Stimulated activated effector memory CD8-positive, alpha-beta T cell treated with anti-CD3 and anti-CD28 coated beads, Interleukin-12 subunit alpha, Interleukin-12 subunit beta, amount 100 ng/mL, for 72 hours (primary cell): ENCODE measurements around the gene SARDH.
"Not testable (repeated sequence)": the region's sequence is repeated elsewhere in the genome, so short reads cannot be mapped to it uniquely, and the experiment has no call there.

Experiments
- ATAC-seq: fragments of 150-1000 bp; cut with Tn5 transposase; 2 replicates; pipeline ENCODE4 v1.10.0; 2021
- DNase-seq, 2 donors: peaks; one replicate each; pipeline ENCODE4 v3.0.0; 2021 to 2022; ENCODE audit warnings: low spot score in 2 of 2
- H3K27ac Mint-ChIP-seq: one replicate; pipeline ENCODE4 v1.8.0; 2022; ENCODE audit warnings: mild to moderate bottlenecking, mixed read lengths
- H3K36me3 Mint-ChIP-seq: one replicate; pipeline ENCODE4 v1.8.0; 2022; ENCODE audit warnings: mild to moderate bottlenecking, mixed read lengths
- H3K4me1 Mint-ChIP-seq: one replicate; pipeline ENCODE4 v1.8.0; 2022; ENCODE audit warnings: mixed read lengths
- H3K4me3 Mint-ChIP-seq: one replicate; pipeline ENCODE4 v1.8.0; 2022; ENCODE audit warnings: mild to moderate bottlenecking, mixed read lengths
- H3K9me3 Mint-ChIP-seq: one replicate; pipeline ENCODE4 v1.8.0; 2022; ENCODE audit warnings: mixed read lengths

SARDH gene

DNA sequence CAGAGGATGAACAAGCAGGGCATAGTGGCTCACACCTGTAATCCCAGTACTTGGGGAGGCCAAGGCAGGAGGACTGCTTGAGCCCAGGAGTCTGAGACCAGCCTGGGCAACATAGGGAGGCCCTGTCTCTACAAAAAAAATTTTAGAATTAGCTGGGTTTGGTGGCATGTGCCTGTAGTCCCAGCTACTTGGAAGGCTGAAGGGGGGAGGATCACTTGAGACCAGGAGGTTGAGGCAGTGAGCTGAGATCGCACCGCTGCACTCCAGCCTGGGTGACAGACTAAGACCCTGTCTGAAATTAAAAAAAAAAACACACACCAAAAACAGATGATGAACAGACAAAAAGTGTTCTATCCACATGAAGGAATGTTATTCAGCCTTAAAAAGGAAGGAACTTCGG is 62.4 kb downstream of the SARDH start:
- H3K9me3 Mint-ChIP-seq, H3K27ac Mint-ChIP-seq, H3K4me3 Mint-ChIP-seq, ATAC-seq, DNase-seq, H3K36me3 Mint-ChIP-seq: not testable (repeated sequence)
- H3K4me1 Mint-ChIP-seq: peaks cover 30% of the 10 kb centered on the region

DNA sequence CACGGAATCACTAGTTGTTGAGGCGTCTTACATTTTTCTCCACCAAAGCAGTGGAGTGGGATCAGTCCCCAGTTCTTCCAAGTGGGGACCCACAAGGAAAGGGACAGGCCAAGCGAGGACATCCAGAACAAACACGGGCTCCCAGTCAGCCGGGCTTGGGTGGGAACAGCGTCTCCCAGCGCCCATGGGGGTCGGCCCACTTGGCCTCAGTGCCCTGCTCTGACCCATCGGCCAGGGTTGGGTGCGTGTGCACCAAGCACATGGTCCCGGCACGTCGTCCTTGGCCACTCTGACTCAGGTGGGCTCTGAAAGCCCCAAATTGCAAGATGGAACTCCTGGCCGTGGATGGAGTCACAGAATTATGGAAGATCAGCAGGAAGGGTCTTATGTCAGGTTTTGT is 64.1 kb downstream of the SARDH start:
- Mint-ChIP-seq H3K4me3 (no peak overlapping the region), H3K27ac (no peak overlapping the region), H3K9me3 (no peaks in the 10 kb centered on the region), H3K36me3 (no peaks in the 10 kb centered on the region), H3K4me1 (peaks cover 30% of the 10 kb centered on the region)
- DNase-seq (no peak), ATAC-seq (no peak)

DNA sequence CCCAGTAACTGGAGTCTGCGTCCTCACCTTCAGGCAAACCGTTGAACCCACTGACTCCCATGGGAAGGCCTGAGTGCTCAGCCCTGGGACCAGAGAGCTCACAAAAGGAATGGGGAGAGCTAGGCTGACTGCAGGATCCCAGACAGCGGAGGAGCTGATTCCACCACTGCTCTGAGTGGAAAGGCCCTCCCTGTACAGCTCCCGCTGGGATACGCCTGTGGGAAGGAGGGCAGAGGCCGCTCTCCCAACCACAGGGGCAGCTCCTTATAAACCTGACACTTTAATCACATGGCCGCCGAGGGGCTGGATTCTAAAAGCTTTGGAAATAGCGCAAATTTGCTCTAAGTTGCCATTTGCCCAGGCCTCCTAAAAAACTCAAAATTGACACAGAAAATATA is 64.9 kb downstream of the SARDH start:
- no peaks in the 10 kb centered on the region for H3K9me3 Mint-ChIP-seq

DNA sequence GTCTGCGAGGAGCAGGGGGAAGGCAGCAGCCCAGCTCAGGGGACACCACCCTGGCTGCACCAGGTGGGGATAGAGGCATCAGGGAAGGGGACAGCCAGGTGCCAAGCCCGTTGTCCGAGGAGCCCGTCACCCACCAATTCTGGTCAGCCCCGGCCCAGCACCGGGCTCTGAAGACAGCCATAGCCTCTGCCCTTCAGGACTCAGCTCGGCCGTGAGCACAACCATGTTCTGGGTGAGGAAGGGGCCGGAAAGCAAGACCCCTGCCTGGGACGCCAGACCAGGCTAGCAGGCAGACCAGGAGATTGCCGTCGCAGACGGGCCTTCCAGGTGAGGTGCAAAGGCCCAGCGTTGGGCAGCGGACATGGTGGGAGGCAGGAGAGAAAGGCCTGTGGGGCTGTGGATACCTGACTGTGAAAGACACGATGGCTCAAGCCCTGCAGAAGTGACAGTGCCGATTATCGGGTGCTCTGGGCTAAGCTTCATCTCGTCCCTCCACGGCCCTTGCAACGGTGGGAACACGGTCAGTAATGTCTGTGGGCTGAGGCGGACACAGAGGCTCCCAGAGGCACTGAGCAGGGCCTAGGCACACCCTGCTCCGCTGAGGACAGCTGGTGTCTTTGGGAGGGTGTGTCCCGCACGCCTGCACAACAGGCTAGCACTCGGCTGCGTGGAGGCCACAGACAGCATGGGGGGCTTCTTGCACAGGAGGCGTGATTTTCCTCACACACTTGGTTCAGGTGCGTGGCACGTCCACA is 65.5 kb downstream of the SARDH start:
- Mint-ChIP-seq H3K27ac (no peak overlapping the region), H3K36me3 (no peaks in the 10 kb centered on the region)
- no peak for ATAC-seq

More for the DNA sequence above, 64.9 kb downstream of the SARDH start:
- H3K4me3 Mint-ChIP-seq: no peak overlapping the region
- DNase-seq (no peak), ATAC-seq (no peak)
- H3K4me1 Mint-ChIP-seq: peaks cover 22% of the 10 kb centered on the region
- H3K27ac Mint-ChIP-seq: no peak overlapping the region
- H3K36me3 Mint-ChIP-seq: no peaks in the 10 kb centered on the region

DNA sequence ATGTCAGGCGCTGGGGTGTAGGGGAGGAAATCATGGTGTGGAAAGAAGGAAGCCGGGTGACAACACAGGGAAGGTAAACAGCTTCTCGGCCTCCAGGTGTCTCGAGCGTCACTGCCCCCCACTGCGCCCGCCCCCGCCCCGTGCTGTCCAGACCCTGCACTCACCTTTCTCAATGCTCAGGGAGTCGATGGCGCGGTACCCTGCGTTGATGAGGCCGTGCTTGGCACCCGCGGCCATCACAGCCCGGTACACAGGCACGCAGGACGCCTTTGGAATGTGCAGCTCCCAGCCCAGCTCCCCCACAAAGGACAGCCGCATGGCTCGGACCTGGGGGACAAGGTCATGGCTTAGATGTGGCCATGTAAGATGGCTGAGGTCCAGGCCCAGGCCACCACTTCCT is 66.8 kb downstream of the SARDH start:
- Mint-ChIP-seq H3K27ac (no peak overlapping the region), H3K4me1 (peaks cover 7% of the 10 kb centered on the region), H3K36me3 (no peaks in the 10 kb centered on the region), H3K4me3 (no peak overlapping the region), H3K9me3 (no peaks in the 10 kb centered on the region)
- ATAC-seq: no peak
- DNase-seq: no peak

More for the DNA sequence above, 65.5 kb downstream of the SARDH start:
- H3K4me3 Mint-ChIP-seq: no peak overlapping the region
- no peak for DNase-seq
- H3K9me3 Mint-ChIP-seq: no peaks in the 10 kb centered on the region
- peaks cover 20% of the 10 kb centered on the region for H3K4me1 Mint-ChIP-seq

DNA sequence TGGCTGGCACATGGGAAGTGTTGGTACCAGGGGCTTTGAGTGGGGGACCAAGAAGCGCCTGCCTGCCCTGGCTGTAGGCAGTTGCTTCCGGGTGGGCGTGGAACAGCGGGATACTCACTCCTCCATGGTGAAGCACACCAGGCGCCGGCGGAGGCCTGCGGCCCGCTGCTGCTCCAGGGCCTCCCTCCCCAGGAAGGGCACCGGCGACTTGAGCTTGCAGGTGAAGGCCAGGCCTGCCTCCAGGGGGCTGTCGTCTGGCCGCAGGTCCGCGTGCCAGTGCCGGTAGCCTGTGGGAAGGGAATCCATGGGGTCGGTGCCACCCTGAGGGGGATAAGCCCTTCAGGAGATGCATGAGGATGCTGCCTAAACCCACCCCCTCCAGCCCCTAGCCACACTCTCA is 67.7 kb downstream of the SARDH start:
- no peak for DNase-seq
- H3K36me3 Mint-ChIP-seq: no peaks in the 10 kb centered on the region
- no peak overlapping the region for H3K27ac Mint-ChIP-seq
- no peaks in the 10 kb centered on the region for H3K4me1 Mint-ChIP-seq
- H3K9me3 Mint-ChIP-seq: no peaks in the 10 kb centered on the region
- ATAC-seq: no peak
- H3K4me3 Mint-ChIP-seq: no peak overlapping the region

DNA sequence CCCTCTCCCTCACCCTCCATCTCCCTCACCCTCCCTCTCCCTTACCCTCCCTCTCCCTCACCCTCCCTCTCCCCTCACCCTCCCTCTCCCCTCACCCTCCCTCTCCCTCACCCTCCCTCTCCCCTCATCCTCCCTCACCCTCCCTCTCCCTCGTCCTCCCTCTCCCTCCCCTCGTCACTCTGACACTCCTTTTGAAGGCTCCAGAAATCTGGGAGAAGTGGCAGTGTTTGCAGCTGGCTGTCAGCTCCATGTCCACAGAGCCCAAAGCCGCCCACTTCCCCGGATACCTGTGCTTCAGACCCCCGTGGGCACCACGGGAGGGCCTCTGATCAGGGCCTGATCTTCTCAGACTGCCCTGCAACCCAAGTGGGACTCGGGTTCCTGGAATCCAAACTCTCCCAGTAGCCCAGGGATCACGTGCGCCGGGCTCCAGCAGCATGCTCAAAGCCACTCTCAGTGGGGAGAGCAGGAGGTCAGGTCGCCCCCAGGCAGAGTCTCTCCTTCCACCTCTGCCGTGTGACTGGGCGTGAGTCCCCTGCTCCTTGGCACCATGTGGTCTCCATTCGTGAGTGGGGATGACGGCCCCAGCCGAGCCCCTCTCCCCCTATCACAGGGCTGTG is 68.9 kb downstream of the SARDH start:
- Mint-ChIP-seq H3K36me3 (no peaks in the 10 kb centered on the region), H3K4me3 (no peak overlapping the region), H3K4me1 (no peaks in the 10 kb centered on the region), H3K27ac (peak overlapping the region; percentile 34), H3K9me3 (no peaks in the 10 kb centered on the region)
- DNase-seq: no peak
- ATAC-seq: no peak

DNA sequence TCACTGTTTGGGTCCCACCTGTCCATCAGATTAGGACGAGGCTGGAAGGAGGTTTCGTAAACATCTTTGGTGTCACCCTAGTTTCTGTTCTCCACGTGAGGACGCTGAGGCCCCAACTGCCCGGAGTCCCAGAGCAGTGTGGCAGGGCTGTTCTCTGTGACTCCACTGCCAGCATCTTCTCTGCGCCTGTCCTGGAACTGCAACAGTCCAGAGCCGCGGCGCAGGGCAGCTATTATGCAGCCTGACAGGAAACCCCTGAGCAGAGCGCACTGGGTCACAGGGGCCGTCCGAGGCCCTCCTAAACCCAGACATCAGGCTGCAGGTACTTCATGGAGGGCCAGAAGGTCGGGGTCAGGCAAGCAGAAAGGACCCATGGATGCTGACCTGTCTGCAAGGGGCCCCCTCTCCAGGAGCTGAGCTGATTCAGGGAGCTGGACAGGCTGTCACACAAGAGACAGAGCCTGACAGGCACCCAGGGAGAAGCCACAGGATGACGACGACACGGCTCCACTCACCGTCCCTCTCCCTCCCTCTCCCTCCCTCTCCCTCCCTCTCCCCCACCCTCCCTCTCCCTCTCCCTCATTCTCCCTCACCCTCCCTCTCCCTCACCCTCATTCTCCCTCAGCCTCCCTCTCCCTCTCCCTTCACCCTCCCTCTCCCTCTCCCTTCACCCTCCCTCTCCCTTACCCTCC is 70.2 kb downstream of the SARDH start:
- Mint-ChIP-seq H3K27ac (no peak overlapping the region), H3K4me1 (no peaks in the 10 kb centered on the region), H3K9me3 (no peaks in the 10 kb centered on the region), H3K4me3 (no peak overlapping the region), H3K36me3 (no peaks in the 10 kb centered on the region)
- ATAC-seq: no peak
- no peak for DNase-seq

DNA sequence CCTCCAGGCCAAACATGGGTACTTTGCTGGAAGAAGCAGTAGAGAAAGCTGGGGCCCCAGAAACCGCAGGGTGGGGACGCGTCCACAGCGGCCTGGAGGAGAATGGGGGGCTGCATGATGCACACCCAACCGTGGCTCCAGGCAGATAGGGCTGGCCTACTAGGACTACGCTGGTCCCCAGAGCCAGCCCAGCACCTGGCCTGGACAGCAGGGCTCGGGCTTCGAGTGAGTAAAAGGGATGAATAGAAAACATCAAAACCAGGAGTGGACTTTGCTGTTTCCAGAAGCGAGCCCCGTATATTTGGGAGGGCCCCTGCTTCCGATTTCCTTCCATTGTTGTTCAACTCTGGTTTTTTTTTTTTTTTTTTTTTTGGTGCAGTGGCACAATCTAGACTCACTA is 71.3 kb downstream of the SARDH start:
- no peak overlapping the region for H3K4me3 Mint-ChIP-seq
- H3K4me1 Mint-ChIP-seq: no peaks in the 10 kb centered on the region
- no peak for DNase-seq
- no peaks in the 10 kb centered on the region for H3K9me3 Mint-ChIP-seq
- H3K27ac Mint-ChIP-seq: no peak overlapping the region
- H3K36me3 Mint-ChIP-seq: no peaks in the 10 kb centered on the region
- ATAC-seq: no peak

DNA sequence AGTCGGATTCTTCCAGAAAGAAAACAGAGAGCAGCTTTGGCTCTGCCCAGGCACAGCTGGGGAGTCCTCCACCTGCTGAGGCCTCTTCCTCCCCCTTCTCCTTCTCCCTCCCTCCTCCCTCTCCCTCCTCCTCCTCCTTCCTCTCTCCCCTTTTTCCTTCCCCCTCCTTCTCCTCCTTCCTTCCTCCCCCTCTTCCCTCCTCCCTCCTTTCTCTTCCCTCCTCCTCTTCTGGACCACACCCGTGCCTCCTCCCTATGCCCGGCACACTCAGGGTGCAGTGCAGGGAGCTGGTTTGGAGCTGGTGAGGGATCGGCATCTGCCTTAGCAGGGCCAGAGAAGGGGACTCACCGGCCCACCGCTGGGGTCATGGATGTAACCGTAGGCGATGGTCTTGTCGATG is 71.8 kb downstream of the SARDH start:
- Mint-ChIP-seq H3K4me1 (no peaks in the 10 kb centered on the region), H3K36me3 (no peaks in the 10 kb centered on the region), H3K27ac (no peak overlapping the region), H3K4me3 (no peak overlapping the region), H3K9me3 (no peaks in the 10 kb centered on the region)
- ATAC-seq (no peak), DNase-seq (no peak)

DNA sequence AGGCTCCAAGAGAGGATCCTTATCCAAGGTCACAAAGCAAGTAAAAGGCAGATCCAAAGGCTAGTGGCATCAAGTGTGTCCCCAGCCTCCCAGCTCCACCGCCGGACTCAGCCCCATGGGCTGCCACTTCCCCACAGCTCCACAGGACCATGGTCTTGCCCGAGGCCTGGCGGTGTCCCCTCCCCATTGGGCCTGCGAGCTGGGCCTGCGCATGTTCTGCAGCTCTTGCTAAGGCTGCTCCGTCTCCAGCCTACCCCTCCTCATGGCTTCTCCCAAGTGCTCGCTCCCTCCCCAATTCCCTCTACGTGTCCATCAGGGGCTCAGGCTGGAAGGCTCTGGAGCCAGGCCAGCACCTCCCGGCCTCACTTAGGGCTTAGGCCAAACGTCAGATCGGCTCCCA is 72.6 kb downstream of the SARDH start:
- DNase-seq (no peak), ATAC-seq (no peak)
- H3K4me1 Mint-ChIP-seq: no peaks in the 10 kb centered on the region
- no peak overlapping the region for H3K4me3 Mint-ChIP-seq
- no peaks in the 10 kb centered on the region for H3K9me3 Mint-ChIP-seq
- no peaks in the 10 kb centered on the region for H3K36me3 Mint-ChIP-seq
- H3K27ac Mint-ChIP-seq: no peak overlapping the region

DNA sequence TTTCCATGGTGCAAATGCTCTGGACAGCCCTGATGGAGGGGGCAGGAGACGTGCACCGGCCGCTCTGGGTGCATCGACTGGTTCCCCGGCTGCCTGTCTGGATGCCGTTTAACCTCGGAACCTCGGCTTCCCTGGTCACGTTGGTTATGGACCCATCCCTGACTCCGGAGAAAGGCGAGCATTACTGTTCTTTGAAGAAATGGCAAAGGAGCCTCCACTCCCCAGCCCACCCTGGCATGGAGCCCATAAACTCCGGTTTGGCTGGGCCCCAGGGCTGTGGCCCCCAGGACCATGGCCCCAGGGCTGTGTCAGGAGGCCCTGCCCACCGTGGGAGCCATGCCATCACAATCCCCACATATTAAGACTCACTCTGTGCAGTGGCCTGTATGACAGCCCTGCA is 73.1 kb downstream of the SARDH start:
- H3K4me3 Mint-ChIP-seq: no peak overlapping the region
- DNase-seq (no peak), ATAC-seq (no peak)
- H3K36me3 Mint-ChIP-seq: no peaks in the 10 kb centered on the region
- H3K4me1 Mint-ChIP-seq: peaks cover 2% of the 10 kb centered on the region
- no peaks in the 10 kb centered on the region for H3K9me3 Mint-ChIP-seq
- no peak overlapping the region for H3K27ac Mint-ChIP-seq

DNA sequence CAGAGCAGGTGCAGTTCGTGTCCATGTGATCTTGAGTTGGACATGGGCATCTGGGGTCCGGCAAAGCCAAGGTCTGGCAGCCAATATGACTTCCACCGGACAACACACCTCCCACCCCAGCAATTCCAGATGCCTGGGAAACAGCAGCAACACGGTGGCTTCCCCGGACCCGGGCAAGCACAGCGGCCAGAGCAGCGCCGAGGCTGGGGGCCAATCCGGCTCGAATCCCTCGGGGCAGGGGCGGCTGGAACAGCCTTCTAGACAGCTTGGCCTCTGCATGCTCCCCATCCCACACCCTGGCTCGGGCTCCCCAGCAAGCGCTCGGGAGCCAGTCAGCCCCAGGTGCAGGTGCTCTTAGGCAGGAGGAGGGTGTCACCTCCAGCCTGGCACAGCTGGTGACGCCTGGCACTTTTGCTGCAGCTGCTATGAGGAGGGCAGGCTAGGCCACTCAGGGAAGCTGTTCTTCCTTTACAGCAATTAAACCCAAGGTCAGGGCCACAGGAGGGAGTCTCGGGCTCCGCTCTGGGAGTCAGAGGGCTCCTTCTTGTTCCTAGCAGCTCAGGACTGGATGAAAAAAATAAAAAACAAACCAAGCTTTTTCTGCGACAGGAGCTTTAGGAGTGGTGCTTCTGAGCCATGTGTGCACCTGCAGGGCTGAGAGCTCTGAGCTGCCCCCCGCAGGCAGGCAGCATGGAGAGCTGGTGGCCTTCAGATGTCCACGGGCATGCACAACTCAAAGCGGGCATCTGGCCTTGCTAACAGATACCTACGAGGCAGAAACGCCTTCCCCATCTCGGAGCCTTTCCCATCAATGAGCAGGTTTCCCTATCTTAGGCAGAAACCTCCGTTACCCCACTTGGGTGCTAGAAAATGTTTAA is 73.7 kb downstream of the SARDH start:
- Mint-ChIP-seq H3K4me1 (peaks cover 6% of the 10 kb centered on the region), H3K27ac (no peak overlapping the region), H3K9me3 (no peaks in the 10 kb centered on the region), H3K4me3 (no peak overlapping the region), H3K36me3 (no peaks in the 10 kb centered on the region)
- DNase-seq: no peak
- ATAC-seq: no peak

DNA sequence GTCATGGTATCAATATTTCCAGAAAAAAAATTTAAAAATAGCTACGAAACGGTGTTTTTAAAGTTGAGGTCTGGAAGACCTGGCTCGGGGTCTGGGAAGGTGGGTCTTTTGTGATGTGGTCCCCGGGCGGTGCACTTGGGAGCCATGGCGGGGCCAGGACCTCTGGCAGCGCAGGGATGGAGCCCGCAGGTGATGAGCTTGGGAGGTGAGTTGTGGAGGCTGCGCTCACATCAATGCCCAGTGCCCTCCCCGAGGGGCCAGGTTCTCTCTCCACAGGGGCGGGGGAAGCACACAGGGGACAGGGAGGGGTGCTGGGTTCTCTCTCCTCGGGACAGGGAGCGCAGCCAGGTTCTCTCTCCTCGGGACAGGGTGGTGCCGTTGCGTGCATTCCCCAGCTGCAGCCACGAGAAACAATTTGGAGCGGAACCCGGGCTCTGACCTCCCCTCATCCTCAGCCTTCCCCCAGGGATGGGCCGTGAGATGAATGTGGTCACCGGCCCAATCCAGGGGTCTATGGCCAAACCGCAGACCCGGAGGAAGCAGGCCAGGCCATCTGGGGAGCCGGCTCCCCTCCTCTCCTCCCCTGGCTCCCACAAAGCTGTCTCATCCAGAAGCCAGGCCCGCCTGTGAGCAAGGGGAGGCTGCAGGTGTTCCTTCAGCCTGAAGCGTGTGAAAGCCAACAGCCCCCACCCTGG is 76.2 kb downstream of the SARDH start:
- no peaks in the 10 kb centered on the region for H3K36me3 Mint-ChIP-seq
- H3K4me1 Mint-ChIP-seq: peaks cover 6% of the 10 kb centered on the region
- no peak for ATAC-seq
- no peaks in the 10 kb centered on the region for H3K9me3 Mint-ChIP-seq
- DNase-seq: no peak
- no peak overlapping the region for H3K4me3 Mint-ChIP-seq
- H3K27ac Mint-ChIP-seq: no peak overlapping the region

DNA sequence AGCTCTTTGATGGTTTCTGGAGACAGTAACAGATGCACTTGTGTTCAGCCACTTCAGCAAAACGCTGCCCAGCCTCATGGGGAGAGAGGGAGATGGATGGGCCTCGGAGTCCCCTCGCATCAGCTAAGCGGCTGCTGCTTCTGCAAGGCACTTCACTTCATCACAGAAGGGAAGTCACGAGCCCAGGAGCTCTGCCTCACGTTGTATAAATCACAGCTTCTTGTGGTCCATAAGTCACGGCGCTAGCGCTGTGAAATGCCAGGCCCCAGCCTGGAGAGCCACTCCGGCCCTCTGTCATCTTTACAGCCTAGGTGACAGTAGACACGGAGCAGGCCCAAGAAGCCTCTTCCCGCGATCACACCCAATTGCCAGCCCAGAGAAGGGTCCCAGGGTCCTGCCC is 78.6 kb downstream of the SARDH start:
- DNase-seq: no peak
- H3K36me3 Mint-ChIP-seq: no peaks in the 10 kb centered on the region
- no peak for ATAC-seq
- H3K27ac Mint-ChIP-seq: no peak overlapping the region
- H3K4me1 Mint-ChIP-seq: peaks cover 6% of the 10 kb centered on the region
- H3K4me3 Mint-ChIP-seq: no peak overlapping the region
- no peaks in the 10 kb centered on the region for H3K9me3 Mint-ChIP-seq
